NCI-H748 (cell line): Measurements from ENCODE around the gene CAMTA1.
"Not testable (repeated sequence)": the region's sequence is repeated elsewhere in the genome, so short reads cannot be mapped to it uniquely, and the experiment has no call there.

Source experiments
- DNase-seq: peaks from one replicate; lab custom pipeline; 2025; ENCODE audit not compliant: unreplicated experiment; lab: John Stamatoyannopoulos, UW

The CAMTA1 gene

GRCh38 chr1:7671676-7672075 lies 886.4 kb downstream of the CAMTA1 start:
- no peak for DNase-seq

- DNase-seq = no peak
Observed at GRCh38 chr1:7672864-7673263, 887.6 kb downstream of the CAMTA1 start.

- DNase-seq = no peak
Observed at GRCh38 chr1:7674972-7675371, 889.7 kb downstream of the CAMTA1 start.

GRCh38 chr1:7675431-7676273 lies 890.4 kb downstream of the CAMTA1 start:
- no peak for DNase-seq

- no peak for DNase-seq
Observed at GRCh38 chr1:7676274-7676945, 891.2 kb downstream of the CAMTA1 start.

GRCh38 chr1:7677111-7677510 lies 891.9 kb downstream of the CAMTA1 start:
- DNase-seq = no peak

- DNase-seq = no peak
Observed at GRCh38 chr1:7677815-7678214, 892.6 kb downstream of the CAMTA1 start.

GRCh38 chr1:7678491-7679158 lies 893.4 kb downstream of the CAMTA1 start:
- DNase-seq = no peak

- no peak for DNase-seq
Observed at GRCh38 chr1:7679159-7679872, 894.1 kb downstream of the CAMTA1 start.

- no peak for DNase-seq
Observed at GRCh38 chr1:7679873-7680206, 894.6 kb downstream of the CAMTA1 start.

GRCh38 chr1:7680207-7680954 lies 895.1 kb downstream of the CAMTA1 start:
- DNase-seq = peak; percentile 71

GRCh38 chr1:7680955-7681268 lies 895.7 kb downstream of the CAMTA1 start:
- DNase-seq = no peak

GRCh38 chr1:7681401-7681800 lies 896.1 kb downstream of the CAMTA1 start:
- no peak for DNase-seq

GRCh38 chr1:7683521-7683920 lies 898.3 kb downstream of the CAMTA1 start:
- no peak for DNase-seq

GRCh38 chr1:7684132-7684531 lies 898.9 kb downstream of the CAMTA1 start:
- DNase-seq = no peak

GRCh38 chr1:7684861-7685635 lies 899.8 kb downstream of the CAMTA1 start:
- no peak for DNase-seq

GRCh38 chr1:7686301-7686850 lies 901.1 kb downstream of the CAMTA1 start:
- DNase-seq = no peak

- no peak for DNase-seq
Observed at GRCh38 chr1:7687411-7687810, 902.2 kb downstream of the CAMTA1 start.

- no peak for DNase-seq
Observed at GRCh38 chr1:7688659-7689058, 903.4 kb downstream of the CAMTA1 start.

- not testable (repeated sequence) for DNase-seq
Observed at GRCh38 chr1:7689307-7689706, 904.1 kb downstream of the CAMTA1 start.
